Motor neuron (in vitro differentiated cells): ENCODE measurements around the gene SPTBN4. TPM values are rescaled to one million over a fixed set of nuclear protein-coding genes. Genes with fewer than 3 reads are reported as not detected.
A peak's percentile ranks its signal among the peaks of the same experiment; 100 is the strongest.
"Not testable (repeated sequence)": the region's sequence is repeated elsewhere in the genome, so short reads cannot be mapped to it uniquely, and the experiment has no call there.

Source experiments
- ATAC-seq, 8 experiments: fragments of 200-7000 bp; cut with Tn5 transposase; replicated peaks in 6 of 8; 2 replicates each; pipeline ENCODE4 v1.8.0; 2021; ENCODE audit warnings: mild to moderate bottlenecking in 8 of 8, moderate library complexity in 8 of 8
- H3K27ac ChIP-seq, 2 donors: fragments of 250-450 bp; sonication (Bioruptor Pico); 2 replicates each; pipeline ENCODE4 v1.9.0; 2021; ENCODE audit warnings: antibody characterized with exemption in 2 of 2, mild to moderate bottlenecking in 2 of 2, moderate library complexity in 1 of 2
- H3K4me1 ChIP-seq, 2 donors: fragments of 250-450 bp; sonication (Bioruptor Pico); replicated peaks in 1 of 2; 2 replicates each; pipeline ENCODE4 v1.6.1; 2021; ENCODE audit warnings: antibody characterized with exemption in 2 of 2, mild to moderate bottlenecking in 2 of 2, moderate library complexity in 1 of 2
- H3K4me3 ChIP-seq, 5 donors: fragments of 250-450 bp; sonication (Bioruptor Pico); 2 replicates each; pipeline ENCODE4 v1.9.0; 2021; ENCODE audit warnings: antibody characterized with exemption in 5 of 5, mild to moderate bottlenecking in 5 of 5, moderate library complexity in 4 of 5
- WGBS, 10 experiments: fragments of 450-650 bp; shearing (Covaris generic); methylation state at CpG; one replicate each; pipeline ENCODE4 v1.0.0; 2022; 5-methylcytosine and 5-hydroxymethylcytosine counted together
- in situ Hi-C, 9 experiments: fragments of 400-800 bp; cut with MboI; loops; one replicate each; pipeline ENCODE4 v1.15.0; 2021; ENCODE audit warnings: low sequenced_read_pairs in 9 of 9, low pct_unique_long_range_greater_than_20kb in 2 of 9; ENCODE audit not compliant: unreplicated experiment in 9 of 9
- total RNA-seq, 8 experiments: library from RNA; unstranded; fragments of 300-600 nt; gene quantifications; 2 replicates each; pipeline versions ENCODE4 v1.2.3 to v1.2.4, GENCODE V29; 2022

The SPTBN4 gene
- total RNA-seq, 8 experiments from 2014 or later = 0.56 to 10.1 (median 3.0) TPM

- no peak for ATAC-seq
- Histone ChIP-seq H3K27ac (no peak overlapping the region), H3K4me3 (no peak overlapping the region), H3K4me1 (peaks cover 0 to 7% of the 10 kb centered on the region in 2 donors)
- in situ Hi-C loops = no loop called here
- 67 to 100% (median 90%) methylated on average over 1 to 2 of the region's 3 CpGs; no CpG with 5 or more reads in 3 of the 10 experiments for WGBS, 10 experiments
These were observed 6.6 kb upstream of the SPTBN4 start for GRCh38 chr19:40460185-40460584.

GRCh38 chr19:40461669-40462221, 5.1 kb upstream of the SPTBN4 start:
- ATAC-seq = no peak
- Histone ChIP-seq H3K27ac (no peak overlapping the region), H3K4me3 (no peak overlapping the region), H3K4me1 (peaks cover 0 to 15% of the 10 kb centered on the region in 2 donors)
- in situ Hi-C loops = no loop called here
- 58 to 100% (median 80%) methylated on average over 1 to 4 of the region's 7 CpGs; no CpG with 5 or more reads in 2 of the 10 experiments for WGBS, 10 experiments

- ATAC-seq, H3K4me3 ChIP-seq, in situ Hi-C loops, H3K27ac ChIP-seq: not testable (repeated sequence)
- 14 to 92% (median 78%) methylated on average over 1 to 8 of the region's 12 CpGs; no CpG with 5 or more reads in 2 of the 10 experiments for WGBS, 10 experiments
- peaks cover 0 to 16% of the 10 kb centered on the region in 2 donors for H3K4me1 ChIP-seq
These were observed 3.2 kb upstream of the SPTBN4 start for GRCh38 chr19:40463587-40464037.

- ATAC-seq = peak in 3 of 8 experiments; percentile 12 to 34 (median 22)
- in situ Hi-C loops = no loop called here
- Histone ChIP-seq H3K4me1 (peaks cover 0 to 16% of the 10 kb centered on the region in 2 donors), H3K27ac (no peak overlapping the region), H3K4me3 (peak overlapping the region in 3 of 5 donors; percentile 52 to 53 (median 53))
- 0 to 100% (median 39%) methylated on average over 1 to 6 of the region's 11 CpGs; no CpG with 5 or more reads in 1 of the 10 experiments for WGBS, 10 experiments
These were observed 2.5 kb upstream of the SPTBN4 start for GRCh38 chr19:40464059-40465024.

- H3K4me3 ChIP-seq = peak overlapping the region; percentile 46 to 58 (median 53)
- ATAC-seq = peak in 2 of 8 experiments; percentile 0 to 4
- WGBS, 10 experiments = 5 to 86% (median 25%) methylated on average over 1 to 4 of the region's 11 CpGs; no CpG with 5 or more reads in 3 of the 10 experiments
- in situ Hi-C loops = no loop called here
- H3K4me1 ChIP-seq = peaks cover 0 to 16% of the 10 kb centered on the region in 2 donors
- peak overlapping the region in 1 of 2 donors; percentile 27 for H3K27ac ChIP-seq
These were observed 1.7 kb upstream of the SPTBN4 start for GRCh38 chr19:40465025-40465556.

- WGBS, 10 experiments = 0% methylated on average over 2 to 3 of the region's 54 CpGs; no CpG with 5 or more reads in 7 of the 10 experiments
- Histone ChIP-seq H3K27ac (peak within 1 kb of the TSS in 1 of 2 donors; percentile 27), H3K4me3 (peak within 1 kb of the TSS; percentile 46 to 58 (median 53)), H3K4me1 (peaks cover 0 to 16% of the 10 kb centered on the region in 2 donors)
- in situ Hi-C loops = no loop called here
- ATAC-seq = peak; percentile 79 to 95 (median 83)
These were observed 1.1 kb upstream of the SPTBN4 start, which contains the start of gene BLVRB for GRCh38 chr19:40465557-40466218. BLVRB (minus strand) TSS chr19:40465745; CDS start chr19:40465688, 57 bp downstream.

- peaks cover 0 to 16% of the 10 kb centered on the region in 2 donors for H3K4me1 ChIP-seq
- peak overlapping the region in 1 of 2 donors; percentile 6 for H3K27ac ChIP-seq
- ATAC-seq = peak in 5 of 8 experiments; percentile 12 to 46 (median 35)
- in situ Hi-C loops = no loop called here
- WGBS, 10 experiments = 10 to 72% (median 18%) methylated on average over 3 to 18 of the region's 48 CpGs; no CpG with 5 or more reads in 3 of the 10 experiments
- peak overlapping the region; percentile 46 to 58 (median 53) for H3K4me3 ChIP-seq
These were observed 399 bp upstream of the SPTBN4 start for GRCh38 chr19:40466219-40466984.

GRCh38 chr19:40469011-40469410, 2.2 kb downstream of the SPTBN4 start:
- no peak for ATAC-seq
- peaks cover 0 to 16% of the 10 kb centered on the region in 2 donors for H3K4me1 ChIP-seq
- no peak overlapping the region for H3K27ac ChIP-seq
- WGBS, 10 experiments = 67 to 100% (median 85%) methylated on average over 1 to 5 of the region's 6 CpGs; no CpG with 5 or more reads in 3 of the 10 experiments
- in situ Hi-C loops = no loop called here
- H3K4me3 ChIP-seq = no peak overlapping the region

GRCh38 chr19:40471111-40471510, 4.3 kb downstream of the SPTBN4 start:
- Histone ChIP-seq H3K4me1 (peaks cover 0 to 8% of the 10 kb centered on the region in 2 donors), H3K27ac (no peak overlapping the region), H3K4me3 (no peak overlapping the region)
- ATAC-seq = no peak
- in situ Hi-C loops = no loop called here
- 75 to 100% (median 93%) methylated on average over 1 to 3 of the region's 3 CpGs; no CpG with 5 or more reads in 5 of the 10 experiments for WGBS, 10 experiments

- no peak overlapping the region for H3K4me3 ChIP-seq
- H3K4me1 ChIP-seq = no peaks in the 10 kb centered on the region
- 67 to 100% methylated on average over 1 to 3 of the region's 13 CpGs; no CpG with 5 or more reads in 8 of the 10 experiments for WGBS, 10 experiments
- in situ Hi-C loops = no loop called here
- H3K27ac ChIP-seq = no peak overlapping the region
- ATAC-seq = no peak
These were observed 5.7 kb downstream of the SPTBN4 start for GRCh38 chr19:40472516-40472915.

GRCh38 chr19:40474737-40475136, 7.9 kb downstream of the SPTBN4 start:
- 40 to 100% (median 79%) methylated on average over 1 to 4 of the region's 4 CpGs; no CpG with 5 or more reads in 2 of the 10 experiments for WGBS, 10 experiments
- Histone ChIP-seq H3K4me1 (no peaks in the 10 kb centered on the region), H3K4me3 (no peak overlapping the region), H3K27ac (no peak overlapping the region)
- in situ Hi-C loops = no loop called here
- ATAC-seq = no peak
